Forelimb muscle (tissue), 1 donor: ENCODE data around the gene RC3H2. TPM values are rescaled to one million over a fixed set of nuclear protein-coding genes. Genes with fewer than 3 reads are reported as not detected.
"Not testable (repeated sequence)": the region's sequence is repeated elsewhere in the genome, so short reads cannot be mapped to it uniquely, and the experiment has no call there.

Source experiments
- DNase-seq: peaks from one replicate; pipeline ENCODE4 v3.0.0-alpha.2; 2013; ENCODE audit warnings: low read depth
- polyA plus RNA-seq: library from polyadenylated mRNA; unstranded; fragments of 120-200 nt; gene quantifications from one replicate; pipeline ENCODE4 v1.2.1, GENCODE V29; 2013; ENCODE audit not compliant: insufficient read length

Gene RC3H2
- polyA plus RNA-seq, 1 donor, result 30.4 TPM

DNA sequence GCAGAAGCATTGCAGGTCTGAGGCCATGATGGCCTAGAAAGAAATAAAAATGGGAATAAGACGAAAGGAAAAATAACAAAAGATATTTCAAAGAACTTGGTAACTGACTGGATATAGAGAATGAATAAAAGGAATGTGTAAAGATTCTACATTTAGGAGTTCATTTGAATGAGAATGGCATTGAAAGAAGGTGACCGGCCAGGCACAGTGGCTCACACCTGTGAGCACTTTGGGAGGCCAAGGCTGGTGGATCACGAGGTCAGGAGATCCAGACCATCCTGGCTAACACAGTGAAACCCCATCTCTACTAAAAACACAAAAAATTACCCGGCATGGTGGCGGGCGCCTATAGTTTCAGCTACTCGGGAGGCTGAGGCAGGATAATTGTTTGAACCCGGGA lies 17.6 kb upstream of the RC3H2 start:
- DNase-seq, result no peak

DNA sequence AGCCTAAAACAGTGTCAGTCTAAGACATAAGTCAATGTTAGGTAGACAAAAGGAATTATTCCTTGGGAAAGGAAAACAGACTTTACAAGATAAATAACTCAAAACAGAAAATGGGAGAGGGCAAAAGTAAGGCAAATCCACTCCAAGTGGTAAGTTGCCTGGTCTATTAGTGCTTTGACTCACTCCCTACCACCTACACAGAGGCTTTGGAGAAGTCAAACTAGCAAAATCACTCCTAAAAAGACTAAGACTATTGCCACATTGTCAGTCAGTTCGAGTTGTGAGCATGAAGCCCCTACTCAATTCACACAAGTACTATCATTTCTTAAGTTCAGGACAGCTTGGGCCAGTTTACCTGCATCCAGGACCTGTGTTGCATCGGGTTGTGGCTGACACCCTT lies 13.2 kb upstream of the RC3H2 start:
- DNase-seq, result no peak

DNA sequence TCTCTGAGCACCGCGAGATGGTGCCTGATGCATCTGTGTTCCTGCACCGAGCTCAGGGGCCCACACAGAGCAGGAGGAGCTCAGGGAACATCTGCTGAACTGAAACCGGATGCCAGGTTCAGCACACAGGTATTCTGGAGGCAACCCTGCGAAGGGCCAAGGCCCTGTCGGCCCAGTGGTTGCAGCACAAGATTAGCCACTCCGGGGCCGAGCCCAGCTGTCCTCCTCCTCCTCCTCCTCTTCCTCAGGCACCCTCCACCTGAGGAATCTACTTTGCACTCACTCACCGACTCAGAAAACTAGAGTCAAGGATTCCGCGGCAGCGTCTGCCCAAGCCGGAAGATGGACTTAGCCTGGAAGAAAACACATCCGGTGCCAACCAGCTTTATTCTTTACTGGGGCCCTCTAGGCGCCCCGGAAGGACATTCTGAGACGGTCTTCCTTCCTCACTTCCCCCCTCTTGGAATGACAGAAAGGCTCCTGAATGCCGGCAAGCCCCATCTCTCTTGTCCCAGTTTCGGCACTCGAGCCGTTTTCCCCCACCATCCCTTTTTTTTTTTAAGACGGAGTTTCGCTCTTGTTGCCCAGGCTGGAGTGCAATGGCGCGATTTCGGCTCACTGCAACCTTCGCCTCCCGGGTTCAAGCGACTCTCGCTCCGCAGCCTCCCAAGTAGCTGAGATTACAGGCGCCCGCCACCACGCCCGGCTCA lies 8.0 kb upstream of the RC3H2 start, which contains the start of gene ZBTB6:
ZBTB6 (minus strand) TSS at position 360 of the 710 bp plus-strand sequence. CDS start 1,251 bp downstream, outside the sequence.
- DNase-seq, result peak; percentile 58

DNA sequence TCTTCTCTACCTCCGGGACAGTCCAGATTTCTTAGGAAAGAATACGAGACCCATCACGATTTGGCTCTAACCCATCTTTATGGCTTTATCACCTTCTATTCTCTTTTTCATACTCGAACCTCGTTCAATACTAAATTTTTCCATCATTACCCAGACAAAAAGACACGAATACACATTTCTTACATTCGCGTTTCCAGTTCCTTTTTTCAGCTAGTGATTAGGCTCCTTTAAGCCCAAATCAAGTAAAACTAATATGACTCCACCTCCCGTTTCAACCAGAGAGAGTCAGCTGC lies 7.5 kb upstream of the RC3H2 start:
- DNase-seq, result no peak

DNA sequence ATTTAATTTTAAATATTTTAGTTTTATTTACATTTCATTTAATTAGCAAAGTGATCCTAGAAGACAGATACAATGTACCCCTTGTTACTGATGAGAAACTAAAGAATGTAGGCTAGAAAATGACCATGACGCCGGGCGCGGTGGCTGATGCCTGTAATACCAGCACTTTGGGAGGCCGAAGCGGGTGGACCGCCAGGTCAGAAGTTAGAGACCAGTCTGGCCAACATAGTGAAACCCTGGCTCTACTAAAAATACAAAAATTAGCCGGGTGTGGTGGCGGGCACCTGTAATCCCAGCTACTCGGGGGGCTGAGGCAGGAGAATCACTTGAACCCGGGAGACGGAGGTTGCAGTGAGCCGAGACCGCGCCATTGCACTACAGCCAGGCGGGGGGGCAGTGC lies 963 bp upstream of the RC3H2 start:
- DNase-seq, result not testable (repeated sequence)

DNA sequence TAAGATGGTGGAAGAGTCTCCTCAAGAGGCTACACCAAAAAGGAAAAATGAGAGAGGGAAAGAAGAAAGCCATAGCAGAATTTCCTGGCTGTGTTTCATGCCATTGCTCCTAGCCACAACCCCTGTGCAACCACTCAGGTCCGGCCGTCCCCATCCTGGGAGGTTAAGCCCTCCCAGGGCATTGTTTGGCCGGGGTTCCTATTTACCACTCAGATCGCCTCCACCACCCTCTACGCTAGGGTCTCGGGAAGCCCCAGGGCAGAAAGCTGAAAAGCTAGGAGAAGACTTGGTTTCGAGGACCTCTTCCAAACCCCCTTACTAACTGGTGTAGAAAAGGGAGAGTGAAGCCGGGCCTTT lies 715 bp downstream of the RC3H2 start:
- DNase-seq, result no peak

DNA sequence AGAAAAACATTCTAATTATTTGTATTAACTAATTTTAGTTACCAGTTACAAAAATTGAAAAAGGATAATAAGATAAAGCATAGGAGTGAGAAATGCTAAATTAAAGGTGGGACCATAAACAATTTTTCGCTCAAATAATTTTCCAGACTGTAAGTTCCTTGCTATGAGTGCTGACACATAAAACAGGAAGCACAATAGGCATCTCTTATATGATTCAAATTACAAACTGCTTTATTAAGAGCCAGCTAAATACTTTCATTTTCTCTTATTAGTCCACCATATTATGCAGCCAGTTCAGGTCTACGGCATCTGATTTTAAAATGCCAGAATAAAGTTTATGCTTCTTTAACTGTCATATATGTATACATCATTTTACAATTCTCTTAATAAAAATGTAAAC lies 4.4 kb downstream of the RC3H2 start:
- no peak for DNase-seq

DNA sequence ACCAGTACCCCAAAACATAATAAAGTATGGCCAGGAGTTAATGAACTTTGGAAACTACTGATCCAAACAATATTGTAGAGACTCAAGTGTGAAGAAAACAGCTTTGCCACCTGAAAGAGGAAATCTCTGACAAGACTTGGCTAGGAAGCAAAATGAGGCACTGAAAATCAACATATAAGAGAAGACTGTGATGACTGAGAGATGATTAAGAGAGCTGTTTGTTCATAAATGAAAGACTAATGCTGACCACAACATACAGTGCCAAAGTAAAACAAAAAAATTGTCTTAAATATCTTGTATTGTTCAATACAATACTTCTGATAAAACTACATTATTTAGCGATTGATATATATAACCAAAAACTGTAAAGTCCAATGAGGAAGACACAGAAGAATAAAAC lies 7.2 kb downstream of the RC3H2 start:
- no peak for DNase-seq

DNA sequence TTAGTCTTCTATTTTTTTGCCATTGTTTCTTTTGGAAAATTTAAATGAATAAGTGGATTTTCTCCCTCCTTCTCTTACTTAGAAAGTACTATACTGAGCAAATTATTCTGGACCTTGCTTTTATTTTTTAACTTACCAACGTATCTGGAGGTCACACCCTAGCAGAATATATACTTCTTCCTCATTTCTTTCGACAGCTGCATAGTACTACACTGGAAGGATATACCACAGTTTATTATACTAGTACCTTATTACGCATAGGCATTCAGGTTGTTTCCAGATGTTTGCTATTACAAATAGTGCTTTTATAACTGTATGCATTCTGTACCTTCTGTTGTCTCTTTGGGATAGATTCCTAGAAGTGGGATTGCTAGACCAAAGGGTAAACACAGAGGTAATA lies 16.7 kb downstream of the RC3H2 start:
- no peak for DNase-seq

DNA sequence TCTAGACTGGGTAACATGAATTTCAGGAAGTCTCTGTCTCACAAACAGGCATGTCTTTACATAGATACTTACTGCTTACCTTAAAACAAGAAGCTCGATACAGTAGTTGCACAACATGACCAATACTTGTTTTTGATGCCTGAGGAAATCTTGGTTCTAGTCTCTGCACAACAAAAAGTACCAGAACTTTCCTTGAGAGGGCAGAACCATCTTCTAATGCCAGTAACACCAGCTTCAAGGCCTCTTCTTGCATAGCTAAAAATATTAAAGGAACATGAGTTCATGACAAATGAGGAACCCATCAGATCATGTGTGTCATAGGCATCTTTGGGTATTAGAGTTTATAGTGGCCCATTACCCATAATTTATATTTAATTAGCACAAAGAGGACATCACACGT lies 22.0 kb downstream of the RC3H2 start:
- DNase-seq, result no peak

DNA sequence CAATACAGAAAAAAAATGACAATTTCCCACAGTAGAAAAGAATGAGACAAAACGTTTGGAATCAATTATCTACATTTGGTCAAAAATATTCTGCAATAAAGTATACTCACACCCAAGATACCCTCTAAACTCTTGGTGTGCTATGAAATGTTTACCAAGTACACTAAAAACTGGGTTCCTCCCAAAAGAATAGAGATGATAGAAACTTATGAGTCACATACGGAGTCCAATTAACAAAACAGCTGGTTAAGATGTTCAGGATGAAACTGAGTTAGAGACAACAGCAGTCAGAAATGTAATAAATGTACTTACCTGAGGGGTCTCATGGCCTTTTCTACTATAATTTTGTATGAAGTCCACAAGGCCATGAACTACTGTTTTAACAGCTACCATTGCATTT lies 25.7 kb downstream of the RC3H2 start:
- no peak for DNase-seq

DNA sequence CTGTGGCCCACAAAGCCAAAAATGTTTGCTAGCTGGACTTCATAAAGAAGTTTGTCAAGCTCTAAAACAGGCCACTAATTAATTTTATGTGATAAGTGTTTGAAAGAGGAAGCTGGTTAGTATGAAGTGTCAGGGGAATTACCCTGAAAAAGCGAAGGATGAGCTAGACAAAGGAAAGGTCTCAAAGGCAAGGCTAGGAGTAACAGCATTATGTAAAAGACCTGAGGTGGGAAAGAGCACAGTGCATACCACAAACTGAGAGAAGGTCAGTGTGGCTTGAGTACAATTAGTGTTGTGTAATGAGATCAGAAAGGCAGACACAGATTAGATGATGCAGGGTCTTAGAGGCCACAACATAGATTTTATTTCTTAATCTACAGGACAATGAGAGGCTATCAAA lies 29.6 kb downstream of the RC3H2 start:
- no peak for DNase-seq

DNA sequence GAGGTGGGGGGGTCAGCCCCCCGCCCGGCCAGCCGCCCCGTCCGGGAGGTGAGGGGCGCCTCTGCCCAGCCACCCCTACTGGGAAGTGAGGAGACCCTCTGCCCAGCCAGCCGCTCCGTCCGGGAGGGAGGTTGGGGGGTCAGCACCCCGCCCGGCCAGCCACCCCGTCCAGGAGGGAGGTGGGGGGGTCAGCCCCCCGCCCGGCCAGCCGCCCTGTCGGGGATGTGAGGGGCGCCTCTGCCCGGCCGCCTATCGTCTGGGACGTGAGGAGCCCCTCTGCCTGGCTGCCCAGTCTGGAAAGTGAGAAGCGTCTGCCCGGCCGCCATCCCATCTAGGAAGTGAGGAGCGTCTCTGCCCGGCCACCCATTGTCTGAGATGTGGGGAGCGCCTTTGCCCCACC lies 37.9 kb downstream of the RC3H2 start:
- not testable (repeated sequence) for DNase-seq

DNA sequence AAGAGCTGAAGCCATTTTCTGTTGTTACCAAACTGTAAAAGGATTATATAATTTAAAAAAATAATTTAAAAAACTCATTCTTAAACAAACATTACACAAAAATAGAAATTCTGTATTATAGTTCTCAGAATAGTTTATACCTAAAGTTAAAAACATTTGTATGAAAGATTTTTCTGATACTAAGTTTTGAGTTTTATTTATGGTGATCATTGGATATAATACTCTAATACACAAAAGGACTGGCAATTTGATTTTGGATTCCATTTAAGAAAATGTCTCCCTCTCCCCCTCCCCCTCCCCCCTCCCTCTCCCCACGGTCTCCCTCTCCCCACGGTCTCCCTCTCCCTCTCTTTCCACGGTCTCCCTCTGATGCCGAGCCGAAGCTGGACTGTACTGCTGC lies 39.1 kb downstream of the RC3H2 start:
- DNase-seq, result no peak

DNA sequence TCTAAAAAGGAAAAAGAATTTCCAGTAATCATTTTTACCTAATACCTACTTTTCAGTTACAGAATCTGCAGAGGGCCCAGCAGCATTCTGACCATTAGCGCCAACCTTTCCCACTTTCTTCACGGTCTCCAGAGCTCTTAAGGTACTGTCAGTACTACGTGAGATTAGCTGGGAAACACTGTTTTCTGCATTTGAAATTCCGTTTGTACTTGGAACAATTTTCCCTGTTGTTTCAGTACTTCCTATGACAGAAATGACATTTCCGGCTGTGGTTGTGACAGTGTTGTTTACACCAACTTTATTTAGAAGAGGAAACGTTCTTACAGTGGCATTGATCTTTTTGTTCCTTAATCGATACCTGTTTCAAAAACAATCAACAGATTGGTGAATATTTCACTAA lies 39.9 kb downstream of the RC3H2 start:
- no peak for DNase-seq

DNA sequence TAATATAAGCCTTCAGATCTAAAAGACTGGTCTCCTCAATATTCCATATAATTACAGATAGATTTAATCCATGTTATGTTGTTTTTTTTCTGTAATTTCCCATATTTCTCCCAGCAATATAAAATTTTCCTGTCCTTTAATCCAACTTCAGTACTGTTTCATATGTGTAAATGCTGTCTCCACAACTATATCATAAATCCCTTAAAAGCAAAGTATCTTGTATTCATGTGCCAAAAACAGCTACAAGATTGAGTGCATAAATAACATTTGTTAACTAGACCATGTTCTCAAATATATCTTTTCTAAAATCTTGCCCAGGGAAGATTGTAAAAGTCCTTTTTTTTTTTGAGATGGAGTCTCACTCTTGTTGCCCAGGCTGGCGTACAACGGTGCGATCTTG lies 41.8 kb downstream of the RC3H2 start:
- DNase-seq, result no peak

DNA sequence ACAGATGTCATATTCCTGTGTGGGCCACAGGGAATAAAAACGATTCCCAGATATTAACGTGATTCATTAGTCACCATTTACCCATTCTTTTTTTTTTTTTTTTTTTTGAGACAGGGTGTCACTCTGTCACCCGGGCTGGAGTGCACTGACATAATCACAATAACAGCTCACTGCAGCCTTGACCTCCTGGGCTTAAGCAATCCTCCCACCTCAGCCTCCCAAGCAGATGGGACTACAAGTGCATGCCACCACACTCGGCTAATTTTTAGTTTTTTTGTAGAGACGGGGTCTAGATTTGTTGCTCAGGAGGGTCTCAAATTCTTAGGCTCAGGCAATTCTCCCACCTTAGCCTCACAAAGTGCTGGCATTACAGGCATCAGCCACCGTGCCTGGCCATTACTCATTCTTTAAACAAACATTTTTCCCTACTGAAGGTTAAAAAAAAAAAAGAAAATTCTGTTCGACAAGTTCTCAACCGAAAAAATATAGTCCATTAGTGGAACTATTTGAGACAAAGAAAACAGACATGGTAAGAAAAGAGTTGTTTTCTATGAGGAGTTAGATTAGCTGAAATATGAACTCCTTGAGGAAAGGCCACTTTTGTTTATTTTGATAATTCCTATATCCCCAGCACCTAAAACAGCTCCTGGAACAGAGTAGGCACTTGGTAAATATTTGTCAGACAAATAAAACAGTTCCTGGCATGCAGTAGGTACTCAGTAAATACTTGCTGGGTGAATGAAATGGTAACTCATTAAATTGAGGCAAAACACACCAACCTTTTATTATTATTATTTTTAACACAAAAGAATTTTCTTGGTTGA lies 44.6 kb downstream of the RC3H2 start:
- DNase-seq, result no peak

DNA sequence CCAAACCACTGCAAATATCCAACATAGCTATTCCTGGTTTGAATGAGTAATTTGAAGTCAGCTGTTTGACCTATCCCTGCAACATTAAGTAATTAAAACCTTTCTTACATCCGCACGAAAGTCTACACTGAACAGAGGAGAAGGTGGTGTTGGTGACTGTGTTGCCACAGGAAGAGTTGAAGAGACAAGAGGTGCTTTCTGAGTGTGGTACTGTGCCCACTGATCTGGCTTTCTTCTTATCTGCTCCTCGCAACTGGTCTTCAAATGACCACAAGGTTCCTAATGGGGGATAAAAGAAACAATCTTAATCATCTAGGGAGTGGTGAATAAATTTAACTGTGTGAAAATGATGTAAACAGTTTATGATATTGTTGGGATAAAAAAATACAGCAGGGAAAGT lies 47.3 kb downstream of the RC3H2 start:
- no peak for DNase-seq

DNA sequence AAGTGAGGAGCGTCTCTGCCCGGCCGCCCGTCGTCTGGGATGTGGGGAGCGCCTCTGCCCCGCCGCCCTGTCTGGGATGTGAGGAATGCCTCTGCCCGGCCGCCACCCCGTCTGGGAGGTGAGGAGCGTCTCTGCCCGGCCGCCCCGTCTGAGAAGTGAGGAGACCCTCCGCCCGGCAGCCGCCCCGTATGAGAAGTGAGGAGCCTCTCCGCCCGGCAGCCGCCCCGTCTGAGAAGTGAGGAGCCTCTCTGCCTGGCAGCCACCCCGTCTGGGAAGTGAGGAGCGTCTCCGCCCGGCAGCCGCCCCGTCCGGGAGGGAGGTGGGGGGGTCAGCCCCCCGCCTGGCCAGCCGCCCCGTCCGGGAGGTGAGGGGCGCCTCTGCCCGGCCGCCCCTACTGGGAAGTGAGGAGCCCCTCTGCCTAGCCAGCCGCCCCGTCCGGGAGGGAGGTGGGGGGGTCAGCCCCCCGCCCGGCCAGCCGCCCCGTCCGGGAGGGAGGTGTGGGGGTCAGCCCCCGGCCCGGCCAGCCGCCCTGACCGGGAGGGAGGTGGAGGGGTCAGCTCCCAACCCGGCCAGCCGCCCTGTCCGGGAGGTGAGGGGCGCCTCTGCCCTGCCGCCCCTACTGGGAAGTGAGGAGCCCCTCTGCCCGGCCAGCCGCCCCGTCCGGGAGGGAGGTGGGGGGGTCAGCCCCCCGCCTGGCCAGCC lies 52.9 kb downstream of the RC3H2 start:
- DNase-seq, result not testable (repeated sequence)

DNA sequence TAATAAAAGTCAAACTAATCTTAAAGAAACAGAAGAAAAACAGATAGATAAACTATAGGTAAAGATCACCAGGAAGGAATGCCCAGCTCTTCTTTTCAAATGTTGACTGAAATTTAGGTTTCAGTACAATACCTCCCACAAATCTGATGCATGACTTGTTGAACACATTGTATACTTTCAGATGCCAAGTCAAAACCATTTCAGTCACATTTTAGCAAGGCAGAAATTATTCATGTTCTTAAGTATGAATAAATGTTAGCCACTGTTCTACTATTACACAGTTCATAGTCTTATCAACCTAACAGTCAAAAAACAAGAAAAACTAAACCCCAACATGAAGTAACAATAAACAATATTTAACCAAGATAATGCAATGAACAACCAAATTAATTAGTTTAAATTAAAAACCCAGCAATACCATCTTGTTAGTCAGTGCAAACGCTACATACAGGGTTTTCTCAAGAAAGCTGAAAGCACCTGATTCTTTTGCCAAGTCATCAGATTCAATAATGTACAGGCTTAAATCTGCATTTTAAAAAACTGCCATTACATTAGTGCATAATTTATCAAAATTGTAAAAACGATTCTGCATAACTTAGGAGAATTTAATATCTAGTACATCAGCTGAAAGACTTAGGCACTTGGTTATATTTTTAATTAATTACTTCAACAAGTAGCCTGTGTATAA lies 56.8 kb downstream of the RC3H2 start:
- DNase-seq, result no peak

DNA sequence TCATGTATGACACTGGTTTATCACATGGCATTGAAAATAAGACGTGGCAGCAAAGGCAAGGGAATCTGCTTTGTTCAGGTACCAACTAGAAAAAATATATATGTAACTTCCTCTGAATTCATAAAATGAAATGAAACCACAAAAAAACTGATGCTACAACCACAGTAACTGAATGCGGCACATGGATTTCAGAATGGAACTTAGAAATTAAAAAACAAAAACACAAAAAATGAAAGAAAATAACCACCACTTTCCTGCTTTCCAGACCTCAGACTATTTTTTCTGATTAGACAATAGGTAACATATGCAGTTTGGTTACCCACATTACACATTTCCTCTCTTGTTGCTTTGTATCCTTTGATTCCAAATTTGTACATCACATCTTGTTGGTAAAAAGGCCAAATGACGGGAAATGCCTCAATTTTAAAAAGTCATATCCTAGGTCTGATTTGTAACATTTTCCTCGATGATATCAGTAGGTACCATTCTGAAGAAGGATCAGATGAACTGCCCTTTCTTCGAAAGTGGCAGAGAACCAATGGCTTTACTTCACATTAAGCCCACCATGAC lies 58.7 kb downstream of the RC3H2 start:
- no peak for DNase-seq

DNA sequence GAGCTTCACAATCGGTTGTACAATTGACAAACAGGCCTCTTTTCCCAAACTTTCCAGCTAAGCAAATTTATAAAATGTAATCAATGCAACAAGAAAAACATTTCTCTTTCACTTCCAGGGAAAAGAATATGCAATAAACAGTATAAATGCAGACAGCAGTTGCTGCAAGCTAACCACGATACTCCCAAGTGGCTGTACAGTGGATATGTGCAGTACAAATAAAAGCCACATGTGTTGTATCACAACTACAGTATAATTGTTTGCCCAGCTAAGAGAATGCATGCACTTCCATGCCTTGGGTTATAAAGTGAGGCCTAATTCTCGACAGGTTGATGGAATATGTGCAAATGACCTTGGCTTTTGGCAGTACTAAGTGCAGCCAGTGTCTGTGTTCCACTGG lies 60.0 kb downstream of the RC3H2 start:
- DNase-seq, result no peak
